Ovary (tissue), 9 donors: Measurements from ENCODE around the gene SIDT1. TPM values are rescaled to one million over a fixed set of nuclear protein-coding genes. Genes with fewer than 3 reads are reported as not detected.

Source experiments
- DNase-seq, 5 donors: peaks; one replicate each; pipeline ENCODE4 v3.0.0-alpha.2; 2019 to 2020
- H3K27ac ChIP-seq, 2 donors: fragments of 200-600 bp; one replicate each; pipeline versions ENCODE4 v1.5.1 to v1.8.0; 2019 to 2022
- H3K27me3 ChIP-seq: fragments of 200-600 bp; one replicate; pipeline ENCODE4 v1.8.0; 2022
- H3K36me3 ChIP-seq: fragments of 200-600 bp; sonication (generic); one replicate; pipeline ENCODE4 v1.5.1; 2019
- H3K4me1 ChIP-seq: one replicate; pipeline ENCODE4 v1.8.1; 2013; ENCODE audit warnings: mild to moderate bottlenecking, moderate library complexity; ENCODE audit not compliant: insufficient read depth
- H3K4me3 ChIP-seq: fragments of 200-600 bp; sonication (generic); one replicate; pipeline ENCODE4 v1.5.1; 2017
- H3K9me3 ChIP-seq, 2 donors: fragments of 200-600 bp in 1 of 2; sonication (generic) in 1 of 2; one replicate each; pipeline versions ENCODE4 v1.5.1 to v1.8.1; 2013 to 2019; ENCODE audit warnings: mild to moderate bottlenecking in 1 of 2, moderate library complexity in 1 of 2
- CTCF ChIP-seq, 3 donors: fragments of 450-650 bp in 2 of 3; fragments of 200-600 bp in 1 of 3; IDR thresholded peaks; one replicate each; pipeline versions ENCODE4 v1.5.1 to v1.8.0; 2016 to 2022; ENCODE audit warnings: antibody characterized with exemption in 3 of 3, mild to moderate bottlenecking in 1 of 3
- EP300 ChIP-seq: sonication (generic); formaldehyde crosslinking; IDR thresholded peaks from one replicate; pipeline ENCODE4 v1.6.1; 2017; ENCODE audit warnings: antibody characterized with exemption
- POLR2A ChIP-seq: fragments of 450-650 bp; IDR thresholded peaks from one replicate; pipeline ENCODE4 v1.6.1; 2017; ENCODE audit warnings: antibody characterized with exemption, mild to moderate bottlenecking, moderate library complexity
- WGBS, 3 donors: extraction: QIAGEN DNeasy Blood & Tissue Kit in 1 of 3; methylation state at CpG; one replicate each; pipeline versions ENCODE4 v1.1.5 to v1.1.7; 2013 to 2017; 5-methylcytosine and 5-hydroxymethylcytosine counted together
- intact Hi-C, 4 donors: fragments of 100-400 bp; cut with DNase I; formaldehyde crosslinking; loops; one replicate each; pipeline versions ENCODE4 v1.11.0 to v1.15.1; 2022 to 2023
- polyA plus RNA-seq, 2 donors: library from polyadenylated mRNA; stranded (reverse); fragments of 200-250 nt in 1 of 2; fragments of 350-450 nt in 1 of 2; fragmentation: Illumina TruSeq in 1 of 2; extraction: RNeasy Lipid Tissue Mini Kit (QIAGEN cat#74804) in 1 of 2; gene quantifications; one replicate each; pipeline ENCODE4 v1.2.3, GENCODE V29; 2013 to 2014
- total RNA-seq, 7 donors: library from RNA; depleted of rRNA in 2 of 7; stranded (reverse); fragments of >200 nt in 2 of 7; fragmentation: NEBNext Ultra II Directional in 3 of 7; extraction: Animal tissue kit (Norgen Biotek cat#: 25700) in 3 of 7; gene quantifications; one replicate each; pipeline versions ENCODE4 v1.1.0 to v1.2.4, GENCODE V29; 2016 to 2023
- donor health status: DM: no; HTN: no; CAD: no; lungs with moderate emphysema.
- donor health status: DM: no; HTN: no; CAD: no.
- donor health status: Bipolar disorder and iron deficiency.
- donor health status: DM: yes; HTN: yes; CAD: no.
- donor health status: DM: no; HTN: no; CAD: no.
- donor health status: DM: yes; HTN: yes; CAD: no.

SIDT1 gene
- total and polyA plus RNA-seq, 9 donors = 0.34 to 12.3 (median 1.1) TPM

- no peaks in the 10 kb centered on the region for H3K27me3 ChIP-seq
- H3K36me3 ChIP-seq = no peaks in the 10 kb centered on the region
- intact Hi-C loops = no loop called here
- H3K4me1 ChIP-seq = no peaks in the 10 kb centered on the region
- no peak for DNase-seq
- no peaks in the 10 kb centered on the region for H3K9me3 ChIP-seq
- no peak overlapping the region for H3K4me3 ChIP-seq
- H3K27ac ChIP-seq = no peak overlapping the region
- TF ChIP-seq CTCF (IDR thresholded peaks at IDR 0.05) = no peak
- TF ChIP-seq POLR2A = no peak
- TF ChIP-seq EP300 = no peak
Observed at GRCh38 chr3:113521981-113522380, 10.4 kb upstream of the SIDT1 start.

DNA sequence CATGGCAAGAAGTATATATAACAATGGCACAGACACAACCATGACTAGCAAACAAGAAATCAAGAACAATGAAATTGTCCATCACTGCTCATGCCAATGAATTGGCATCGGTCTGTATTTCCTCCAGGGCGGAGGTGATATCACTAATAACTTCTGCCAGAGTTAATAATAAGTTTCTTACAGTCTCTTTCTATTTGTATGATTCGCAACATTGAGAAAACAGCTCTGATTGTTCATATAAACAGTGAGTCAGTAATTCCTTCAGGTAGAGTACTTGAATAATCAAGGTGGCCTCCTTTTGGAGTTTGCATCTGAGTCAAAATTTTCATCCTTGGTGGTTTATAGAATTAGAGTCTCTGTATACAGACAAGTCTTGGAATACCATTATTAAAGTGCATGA lies 9.1 kb upstream of the SIDT1 start:
- intact Hi-C loops = no loop called here
- H3K4me3 ChIP-seq = no peak overlapping the region
- TF ChIP-seq POLR2A = no peak
- TF ChIP-seq CTCF (IDR thresholded peaks at IDR 0.05) = no peak
- TF ChIP-seq EP300 = no peak
- no peaks in the 10 kb centered on the region for H3K4me1 ChIP-seq
- WGBS, 3 donors = 84 to 89% (median 86%) methylated on average over 3 of the region's 3 CpGs
- no peaks in the 10 kb centered on the region for H3K27me3 ChIP-seq
- no peak overlapping the region for H3K27ac ChIP-seq
- no peak for DNase-seq
- H3K36me3 ChIP-seq = no peaks in the 10 kb centered on the region
- H3K9me3 ChIP-seq = no peaks in the 10 kb centered on the region

DNA sequence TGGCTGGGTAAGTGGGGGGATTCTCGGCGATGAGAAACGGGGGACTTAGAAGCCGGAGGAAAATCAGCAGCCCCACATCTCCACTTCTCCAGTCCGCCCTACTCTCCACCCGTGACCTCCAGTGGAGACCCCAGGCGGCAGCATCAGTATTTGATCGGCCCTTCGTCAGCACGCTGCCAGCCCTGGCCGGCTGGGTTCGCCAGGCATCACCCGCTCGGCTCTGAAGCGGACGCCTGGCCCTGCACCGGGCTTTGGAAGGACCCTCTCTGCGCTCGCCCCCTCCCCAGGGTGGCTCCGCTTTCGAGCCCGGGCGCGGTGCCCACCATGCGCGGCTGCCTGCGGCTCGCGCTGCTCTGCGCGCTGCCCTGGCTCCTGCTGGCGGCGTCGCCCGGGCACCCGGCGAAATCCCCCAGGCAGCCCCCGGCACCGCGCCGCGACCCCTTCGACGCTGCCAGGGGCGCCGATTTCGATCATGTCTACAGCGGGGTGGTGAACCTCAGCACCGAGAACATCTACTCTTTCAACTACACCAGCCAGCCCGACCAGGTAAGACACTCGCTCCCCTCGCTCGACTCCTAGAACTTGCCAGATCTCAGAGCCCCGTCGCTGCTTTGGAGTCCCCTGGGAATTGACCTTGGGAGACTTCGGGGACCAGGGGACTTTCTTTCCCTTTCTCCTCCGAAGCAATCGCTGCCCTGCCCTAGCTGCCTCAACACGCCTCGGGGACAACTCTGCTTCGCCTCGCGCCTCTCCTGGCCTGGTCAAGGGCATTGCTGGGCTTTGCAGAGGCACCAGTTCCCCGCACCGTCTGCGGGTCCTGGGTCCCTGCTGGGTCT lies 561 bp downstream of the SIDT1 start:
- TF ChIP-seq CTCF (IDR thresholded peaks at IDR 0.05) (no peak), EP300 (no peak), POLR2A (no peak)
- intact Hi-C loops = no loop called here
- Histone ChIP-seq H3K4me3 (peak overlapping the region; percentile 52), H3K36me3 (no peaks in the 10 kb centered on the region), H3K27me3 (no peaks in the 10 kb centered on the region), H3K4me1 (no peaks in the 10 kb centered on the region), H3K27ac (no peak overlapping the region), H3K9me3 (no peaks in the 10 kb centered on the region)
- WGBS, 3 donors = 1% methylated on average over 61 to 66 of the region's 66 CpGs
- peak in 2 of 5 donors; percentile 31 to 43 for DNase-seq

- Histone ChIP-seq H3K27ac (no peak overlapping the region), H3K27me3 (no peaks in the 10 kb centered on the region), H3K36me3 (no peaks in the 10 kb centered on the region), H3K4me3 (peak overlapping the region; percentile 52), H3K9me3 (no peaks in the 10 kb centered on the region), H3K4me1 (no peaks in the 10 kb centered on the region)
- TF ChIP-seq EP300 = no peak
- no peak for TF ChIP-seq CTCF (IDR thresholded peaks at IDR 0.05)
- TF ChIP-seq POLR2A = no peak
- 34 to 44% (median 40%) methylated on average over 10 of the region's 10 CpGs for WGBS, 3 donors
- intact Hi-C loops = no loop called here
- DNase-seq = no peak
Observed at GRCh38 chr3:113533534-113533892, 1.2 kb downstream of the SIDT1 start.
